Activated T-helper 1 cell treated with Interleukin-2 at 50 U/mL for 16 hours (primary cell): ENCODE measurements around the gene UGDH.
"Not testable (repeated sequence)": the region's sequence is repeated elsewhere in the genome, so short reads cannot be mapped to it uniquely, and the experiment has no call there.

Source experiments
- DNase-seq: peaks from one replicate; pipeline ENCODE4 v3.0.0-alpha.2; 2020; ENCODE audit warnings: low read depth

UGDH gene

DNA sequence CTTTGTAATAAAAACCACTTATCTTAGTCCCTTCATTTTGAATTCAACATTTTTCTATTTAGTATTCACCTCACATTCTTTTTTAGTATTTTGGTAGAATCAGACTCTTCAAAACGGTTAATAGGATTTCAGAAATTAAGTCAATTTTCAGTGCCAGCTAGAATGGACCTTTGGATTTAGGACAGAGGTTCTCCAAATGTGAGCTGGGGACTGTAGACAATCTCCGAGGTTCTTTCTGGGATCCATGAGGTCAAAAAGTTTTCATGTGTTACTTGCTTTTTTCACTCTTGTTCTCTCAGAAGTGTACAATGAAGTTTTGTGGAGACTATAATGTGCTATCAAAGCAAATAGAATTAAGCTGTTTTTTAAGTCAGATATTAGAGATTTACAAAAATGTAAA lies 2.3 kb upstream of the UGDH start:
- no peak for DNase-seq

DNA sequence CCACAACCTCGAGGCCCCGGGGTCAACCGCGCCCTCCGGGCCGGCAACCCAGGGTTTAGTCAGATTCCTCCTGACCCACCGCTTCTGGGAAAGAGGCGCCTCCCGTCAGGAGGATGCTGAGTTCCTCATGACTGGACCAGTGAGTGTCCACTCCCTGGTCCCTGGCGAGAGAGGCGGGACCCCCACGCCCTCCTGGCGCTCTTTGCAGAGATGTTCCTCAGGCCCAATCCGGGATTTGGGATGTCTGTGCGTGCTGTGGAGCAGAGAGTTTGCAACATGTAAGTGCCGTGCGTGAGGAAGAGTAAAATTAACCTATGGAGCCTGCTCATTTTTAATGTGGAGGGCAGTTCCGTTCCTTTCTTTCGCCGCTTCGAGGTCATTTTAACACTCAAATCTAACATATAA lies 824 bp upstream of the UGDH start:
- DNase-seq, result no peak

DNA sequence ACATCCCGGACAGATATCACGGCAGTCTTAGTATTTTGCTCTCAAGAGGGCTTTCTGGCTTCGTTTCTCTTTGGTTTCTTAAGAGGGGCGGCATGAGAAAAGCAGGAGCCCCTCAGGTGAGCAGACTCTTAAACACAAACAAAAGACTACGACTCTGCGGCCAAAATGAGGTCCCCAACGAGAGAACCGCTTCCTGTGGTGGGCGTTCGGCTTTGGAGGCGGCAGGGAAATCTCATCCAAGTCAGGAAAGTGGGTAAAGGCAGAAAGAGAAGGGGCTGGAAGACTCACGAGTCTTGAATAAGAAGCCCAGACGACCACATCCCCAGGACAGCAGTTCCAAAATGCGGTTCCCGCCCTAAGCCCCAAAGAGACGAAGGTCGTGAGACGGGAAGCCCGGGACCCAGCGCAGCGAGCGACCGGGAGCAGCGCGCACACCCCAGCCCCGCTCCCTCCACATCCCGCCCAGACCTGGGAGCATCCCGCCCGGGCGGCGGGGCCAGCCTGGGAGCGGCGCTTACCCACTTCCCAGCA lies 409 bp downstream of the UGDH start:
- DNase-seq, result no peak

DNA sequence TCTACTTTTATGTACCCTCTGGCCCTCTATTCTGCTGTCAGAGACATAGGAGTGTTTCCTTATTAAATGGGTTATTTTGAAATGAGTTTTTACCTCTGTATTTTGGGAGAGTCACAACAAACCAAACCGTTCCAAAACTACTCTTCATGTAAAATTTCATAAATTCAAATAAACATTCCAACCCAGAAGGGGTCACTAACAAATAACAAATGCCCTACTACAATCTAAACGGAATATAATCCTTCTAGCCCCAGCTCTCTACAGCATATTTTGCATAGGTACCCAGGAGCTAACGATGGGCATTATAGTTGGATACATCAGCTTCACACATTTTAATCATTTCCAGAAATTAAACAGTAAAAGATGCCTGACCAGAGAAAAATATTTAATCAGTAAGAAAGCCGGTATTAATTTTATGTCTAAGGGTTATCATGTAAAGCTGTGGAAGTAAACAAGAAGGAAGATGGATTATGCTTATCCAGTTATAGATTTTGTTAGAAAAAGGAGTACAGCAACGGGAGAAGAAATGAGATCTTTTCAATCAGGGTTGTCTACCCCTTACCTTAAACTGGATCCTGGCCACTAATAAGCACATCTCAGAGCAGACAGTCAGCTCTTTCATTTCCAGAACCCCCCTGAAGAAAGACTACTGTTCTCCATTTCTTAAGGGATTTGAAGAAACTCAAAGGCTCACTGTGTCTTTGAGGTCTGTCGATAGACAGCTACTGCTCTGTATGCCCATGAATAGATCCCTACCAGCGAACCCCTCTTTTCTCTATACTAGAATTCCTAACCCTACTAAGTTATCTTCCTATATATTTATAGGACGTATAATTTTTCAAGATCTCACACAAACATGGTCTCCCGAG lies 1.2 kb downstream of the UGDH start:
- no peak for DNase-seq

DNA sequence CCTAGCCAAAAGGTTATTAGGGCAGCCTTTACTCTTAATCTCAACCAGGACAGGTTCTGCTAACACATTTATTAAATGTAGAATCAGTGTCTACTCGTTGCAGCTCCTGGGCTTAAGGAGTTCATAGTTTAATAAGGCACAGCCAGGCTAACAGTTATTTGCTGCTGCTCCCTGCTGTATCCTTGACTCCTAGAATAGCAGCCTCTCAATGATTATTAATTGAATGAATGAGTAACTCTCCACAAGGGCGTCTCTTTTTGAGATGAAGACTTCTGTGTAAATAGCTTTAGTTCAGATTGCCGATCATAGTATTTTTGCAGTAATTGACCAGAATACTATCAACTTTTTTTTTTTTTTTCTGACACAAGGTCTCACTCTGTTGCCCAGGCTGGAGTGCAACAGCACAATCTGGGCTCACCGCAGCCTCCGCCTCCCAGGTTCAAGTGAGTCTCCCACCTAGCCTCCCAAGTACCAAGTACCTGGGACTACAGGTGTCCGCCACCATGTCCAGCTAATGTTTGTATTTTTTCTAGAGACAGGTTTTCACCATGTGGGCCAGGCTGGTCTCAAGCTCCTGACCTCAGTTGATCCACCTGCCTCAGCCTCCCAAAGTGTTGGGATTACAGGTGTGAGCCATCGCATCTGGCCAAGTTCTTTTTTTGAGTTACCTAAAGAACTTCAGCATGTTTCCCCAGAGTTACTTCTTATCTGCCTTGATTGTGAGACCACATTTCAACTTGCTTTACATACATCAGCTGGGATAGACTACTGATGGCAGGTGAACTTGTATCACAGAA lies 2.9 kb downstream of the UGDH start:
- DNase-seq, result no peak

DNA sequence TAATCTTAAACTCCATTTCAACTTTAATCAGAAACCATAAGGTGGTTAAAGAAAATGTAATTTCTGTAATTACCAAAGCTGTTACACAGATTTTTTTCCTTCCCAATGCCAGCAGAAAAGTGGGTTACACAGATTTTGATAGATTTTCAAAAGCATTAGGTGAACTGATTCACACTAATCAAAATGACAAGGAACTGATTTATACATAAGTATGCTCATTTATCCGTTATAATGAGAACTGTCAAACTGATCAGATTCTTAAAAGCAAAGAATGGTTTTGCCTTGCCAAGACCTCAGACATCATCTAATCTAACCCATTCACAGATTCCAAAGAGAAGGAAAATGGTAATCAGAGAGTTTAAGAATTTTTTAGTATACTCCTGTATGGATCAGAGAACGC lies 5.2 kb downstream of the UGDH start:
- no peak for DNase-seq

DNA sequence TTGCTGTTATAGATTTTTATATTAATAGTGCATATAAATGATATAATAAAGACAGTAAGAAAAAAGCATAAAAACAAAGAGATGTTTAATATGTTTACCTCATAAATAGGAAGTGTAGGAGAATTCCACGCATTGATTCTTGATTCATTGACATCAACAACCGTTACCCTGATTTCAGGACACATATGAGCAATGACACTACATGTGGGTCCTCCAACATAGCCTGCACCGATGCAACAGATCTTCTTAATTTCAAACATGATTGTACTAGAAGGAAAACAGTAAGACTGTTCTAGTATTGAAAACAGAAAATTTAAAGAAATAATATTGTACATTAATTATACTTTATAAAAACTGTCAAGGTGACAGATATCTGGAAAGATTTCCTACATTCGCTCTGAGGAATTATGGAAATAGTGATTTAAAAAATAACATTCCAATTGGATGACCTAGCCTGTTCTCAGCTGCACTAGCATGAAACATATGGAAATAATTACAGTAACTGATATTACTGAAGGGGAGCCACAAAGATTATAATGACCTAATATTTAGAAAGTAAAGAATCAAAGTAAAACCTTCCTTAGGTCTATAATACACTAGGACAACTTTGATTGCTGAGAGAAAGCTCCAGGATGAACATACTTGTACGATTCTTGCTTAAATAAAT lies 5.9 kb downstream of the UGDH start:
- no peak for DNase-seq

DNA sequence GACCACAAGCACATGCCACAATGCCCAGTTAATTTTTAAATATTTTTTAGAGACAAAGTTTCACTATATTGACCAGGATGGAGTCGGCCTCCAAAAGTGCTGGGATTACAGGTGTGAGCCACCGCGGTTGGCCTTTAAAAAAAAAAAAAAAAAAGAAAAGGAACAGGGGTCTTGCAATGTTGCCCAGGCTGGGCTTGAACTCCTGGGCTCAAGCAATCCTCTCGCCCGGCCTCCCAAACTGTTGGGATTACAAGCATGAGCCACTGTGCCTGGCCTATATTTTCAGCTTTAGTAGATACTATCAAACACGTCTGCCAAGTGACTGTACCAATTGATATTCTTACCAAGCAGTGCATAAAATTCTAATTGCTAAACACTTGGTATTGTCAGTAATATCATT lies 8.8 kb downstream of the UGDH start:
- DNase-seq, result no peak

DNA sequence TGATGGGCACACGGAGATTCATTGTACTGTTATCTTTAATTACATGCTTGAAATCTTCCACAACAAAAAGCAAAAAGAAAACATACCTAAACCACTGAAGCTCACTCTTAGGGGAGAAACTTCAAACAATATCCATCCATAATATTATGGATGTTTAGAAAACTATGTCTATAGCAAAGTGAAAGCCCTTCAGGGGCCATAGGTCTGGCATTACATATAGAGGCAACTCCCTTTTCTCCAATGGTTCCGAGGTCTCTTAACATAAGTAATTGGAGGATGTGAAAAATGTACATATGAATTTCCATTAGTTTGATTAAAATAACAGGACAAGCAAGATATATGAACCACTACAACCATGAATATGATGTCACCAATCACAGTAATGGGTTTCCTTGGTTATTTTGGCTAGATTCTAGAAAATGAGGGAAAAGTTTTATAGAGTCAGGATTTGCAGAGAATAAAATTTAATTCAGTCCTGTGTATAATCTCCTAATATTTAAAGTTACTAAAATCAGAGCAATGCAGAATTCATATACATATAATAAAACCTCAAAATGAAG lies 10.8 kb downstream of the UGDH start:
- DNase-seq, result no peak

DNA sequence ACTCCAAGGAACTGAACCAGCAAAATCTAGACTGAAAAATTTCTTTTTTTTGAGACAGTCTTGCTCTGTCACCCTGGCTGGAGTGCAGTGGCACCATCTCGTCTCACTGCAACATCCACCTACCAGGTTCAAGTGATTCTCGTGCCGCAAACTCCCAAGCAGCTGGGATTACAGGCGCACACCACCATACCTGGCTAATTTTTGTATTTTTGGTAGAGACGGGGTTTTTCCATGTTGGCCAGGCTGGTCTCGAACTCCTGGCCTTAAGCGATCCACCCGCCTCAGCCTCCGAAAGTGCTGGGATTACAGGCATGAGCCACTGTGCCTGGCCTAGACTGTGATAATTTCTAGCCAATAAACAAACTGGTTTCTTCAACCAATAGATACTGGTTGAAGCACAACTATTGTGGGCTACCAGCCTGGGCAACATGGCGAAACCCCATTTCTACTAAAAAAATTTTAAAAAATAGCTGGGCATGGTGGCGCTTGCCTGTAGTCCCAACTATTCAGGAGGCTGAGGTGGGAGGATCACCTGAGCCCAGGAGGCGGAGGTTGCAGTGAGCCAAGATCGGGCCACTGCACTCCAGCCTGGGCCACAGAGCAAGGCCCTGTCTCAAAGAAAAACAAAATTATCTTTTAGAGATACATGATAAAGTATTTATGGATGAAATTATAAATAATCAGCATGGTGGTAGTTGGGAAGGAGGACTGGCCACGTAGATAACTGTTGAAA lies 11.4 kb downstream of the UGDH start:
- not testable (repeated sequence) for DNase-seq

DNA sequence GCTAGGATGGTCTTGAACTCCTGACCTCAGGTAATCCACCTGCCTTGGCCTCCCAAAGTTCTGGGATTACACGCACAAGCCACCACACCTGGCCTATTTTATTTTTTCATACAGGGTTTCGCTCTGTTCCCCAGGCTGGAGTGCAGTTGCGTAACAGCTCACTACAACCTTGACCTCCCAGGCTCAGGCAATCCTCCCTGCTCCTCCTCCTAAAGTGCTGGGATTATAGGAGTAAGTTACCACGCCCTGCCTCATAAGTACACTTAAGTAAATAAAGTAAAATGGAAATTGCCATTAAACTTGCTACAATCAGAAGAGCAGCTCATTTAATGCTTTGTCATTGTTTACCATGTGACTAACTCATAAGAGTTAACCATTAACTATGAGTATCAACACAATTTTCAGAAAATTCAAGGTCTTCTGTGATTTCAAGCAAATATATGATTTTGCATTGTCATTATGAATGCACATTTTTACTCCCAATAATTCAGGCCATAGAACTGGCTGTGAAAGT lies 12.3 kb downstream of the UGDH start:
- DNase-seq, result no peak

DNA sequence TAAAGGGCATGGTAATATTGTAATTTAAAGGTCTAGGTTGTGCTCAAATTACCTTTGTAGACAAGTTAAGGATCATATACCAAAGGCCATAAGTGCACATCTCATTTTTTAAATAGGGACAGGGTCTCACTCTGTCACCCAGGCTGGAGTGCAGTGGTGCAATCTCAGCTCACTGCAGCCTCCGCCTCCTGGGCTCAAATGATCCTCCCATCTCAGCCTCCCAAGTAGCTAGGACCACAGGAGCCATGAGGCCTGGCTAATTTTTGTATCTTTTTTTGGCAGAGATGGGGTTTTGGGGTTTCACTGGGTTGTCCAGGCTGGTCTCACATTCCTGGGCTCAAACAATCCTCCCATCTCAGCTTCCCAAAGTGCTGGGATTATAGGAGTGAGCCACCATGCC lies 13.0 kb downstream of the UGDH start:
- not testable (repeated sequence) for DNase-seq

DNA sequence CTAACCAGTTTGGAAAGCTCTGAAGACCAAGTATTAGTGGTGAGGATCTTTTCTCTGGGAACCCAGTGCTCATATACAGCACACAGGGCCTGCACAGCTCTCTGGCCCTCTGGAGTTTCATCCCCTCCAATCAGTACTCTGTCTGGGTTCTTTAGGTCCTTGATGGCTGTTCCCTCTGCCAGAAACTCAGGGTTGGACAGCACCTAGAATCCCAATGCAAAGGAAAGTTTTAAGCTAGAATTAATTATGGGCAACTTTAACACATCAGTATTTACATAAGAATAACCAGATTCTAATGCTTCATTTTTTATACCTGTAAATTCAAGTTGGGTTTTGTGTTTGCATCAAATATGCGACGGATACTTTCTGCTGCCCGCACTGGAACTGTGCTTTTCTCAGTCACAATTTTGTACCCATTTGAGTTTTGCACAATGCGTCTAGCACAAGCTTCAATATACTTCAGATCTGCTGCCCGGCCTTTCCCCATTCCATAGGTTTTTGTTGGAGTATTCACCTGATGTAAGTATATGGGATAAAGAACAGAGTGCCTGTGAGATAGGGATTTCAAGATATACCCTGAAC lies 16.8 kb downstream of the UGDH start:
- no peak for DNase-seq

DNA sequence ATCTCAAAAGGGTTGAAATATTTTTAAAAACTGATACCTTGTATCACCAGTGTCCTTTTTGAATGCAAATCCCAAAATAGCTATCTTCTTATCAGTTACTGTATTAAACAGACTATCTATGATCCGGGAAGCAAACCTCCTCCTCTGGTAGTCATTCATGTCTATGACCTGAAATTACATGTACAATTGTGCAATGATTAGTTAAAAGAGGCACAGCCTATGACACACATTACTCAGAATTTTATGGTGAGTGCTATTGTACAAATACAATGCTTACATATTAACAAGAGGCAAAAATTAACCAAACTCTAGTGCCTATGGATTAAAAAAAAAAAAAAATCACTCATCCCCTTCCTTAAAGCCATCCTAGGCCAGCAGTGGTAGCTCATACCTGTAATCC lies 21.7 kb downstream of the UGDH start:
- DNase-seq, result no peak

DNA sequence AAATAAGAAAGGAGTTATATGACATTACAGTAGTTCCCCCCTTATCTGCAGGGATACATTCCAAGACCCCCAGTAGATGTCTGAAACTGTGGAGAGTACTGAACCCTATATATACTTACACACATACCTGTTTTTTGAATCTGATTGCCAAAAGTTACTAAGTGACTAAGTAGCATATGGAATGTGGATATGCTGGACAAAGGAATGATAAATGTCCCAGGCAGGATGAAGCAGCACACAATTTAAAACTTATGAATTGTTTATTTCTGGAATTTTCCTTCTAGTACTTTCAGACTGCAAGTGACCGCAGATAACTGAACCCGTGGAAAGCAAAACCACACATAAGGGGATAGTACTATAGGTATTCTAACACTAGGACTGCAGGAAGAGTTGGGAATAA lies 22.7 kb downstream of the UGDH start:
- DNase-seq, result no peak

DNA sequence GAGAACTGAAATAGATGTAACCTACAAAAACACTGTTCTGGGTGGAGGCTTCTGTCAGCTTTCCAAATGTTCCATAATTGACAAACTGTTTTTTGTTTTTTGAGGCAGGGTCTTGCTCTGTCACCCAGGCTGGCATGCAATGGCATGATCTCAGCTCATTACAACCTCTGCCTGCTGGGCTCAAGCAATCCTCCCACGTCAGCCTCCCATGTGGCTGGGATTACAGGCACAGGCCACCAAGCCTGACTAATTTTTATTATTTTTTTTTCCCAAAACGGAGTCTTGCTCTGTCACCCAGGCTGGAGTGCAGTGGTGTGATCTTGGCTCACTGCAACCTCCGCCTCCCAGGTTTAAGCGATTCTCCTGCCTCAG lies 24.6 kb downstream of the UGDH start:
- not testable (repeated sequence) for DNase-seq

DNA sequence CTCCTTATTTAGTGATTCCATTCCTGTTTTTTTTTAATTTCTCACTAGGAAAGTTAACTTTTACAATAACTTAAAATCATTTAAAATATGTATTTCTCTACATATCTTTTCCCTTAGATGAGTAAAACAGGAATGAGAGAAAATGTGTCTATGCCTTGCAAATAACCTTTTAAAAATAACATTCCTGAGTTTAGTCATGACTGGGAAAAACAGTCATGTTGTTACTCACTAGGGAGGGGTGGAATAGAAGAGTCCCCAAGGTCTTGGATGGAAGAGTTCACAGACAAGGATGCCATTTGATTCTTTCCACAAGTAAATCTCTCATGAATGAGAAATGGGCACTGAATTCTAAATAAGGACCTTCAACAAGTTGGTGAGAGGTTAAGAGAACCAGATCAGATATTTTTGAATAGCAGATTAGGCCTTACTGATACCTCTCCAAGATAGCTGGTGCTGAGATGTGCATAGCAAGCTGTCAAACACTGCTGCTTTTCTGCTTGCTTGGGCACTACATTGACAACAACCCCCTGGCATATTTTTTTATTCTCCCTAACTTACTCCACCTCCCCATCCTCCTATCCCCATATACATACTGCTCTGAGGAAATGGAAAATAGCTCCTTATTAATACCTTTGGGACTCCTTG lies 25.1 kb downstream of the UGDH start:
- DNase-seq, result no peak

DNA sequence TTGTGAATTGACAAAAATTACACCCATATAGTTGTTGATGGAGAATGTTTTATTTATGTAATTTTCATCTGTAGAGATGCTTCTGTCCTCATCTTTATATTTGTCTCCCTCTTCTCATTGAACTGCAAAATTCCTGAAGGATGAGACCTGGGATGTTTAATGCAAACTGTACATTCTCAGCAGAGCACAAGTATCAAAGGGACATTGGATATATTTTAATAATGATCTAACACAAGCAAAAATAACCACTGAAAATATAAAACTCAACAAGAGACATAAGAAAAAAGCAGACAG lies 28.6 kb downstream of the UGDH start:
- DNase-seq, result no peak

DNA sequence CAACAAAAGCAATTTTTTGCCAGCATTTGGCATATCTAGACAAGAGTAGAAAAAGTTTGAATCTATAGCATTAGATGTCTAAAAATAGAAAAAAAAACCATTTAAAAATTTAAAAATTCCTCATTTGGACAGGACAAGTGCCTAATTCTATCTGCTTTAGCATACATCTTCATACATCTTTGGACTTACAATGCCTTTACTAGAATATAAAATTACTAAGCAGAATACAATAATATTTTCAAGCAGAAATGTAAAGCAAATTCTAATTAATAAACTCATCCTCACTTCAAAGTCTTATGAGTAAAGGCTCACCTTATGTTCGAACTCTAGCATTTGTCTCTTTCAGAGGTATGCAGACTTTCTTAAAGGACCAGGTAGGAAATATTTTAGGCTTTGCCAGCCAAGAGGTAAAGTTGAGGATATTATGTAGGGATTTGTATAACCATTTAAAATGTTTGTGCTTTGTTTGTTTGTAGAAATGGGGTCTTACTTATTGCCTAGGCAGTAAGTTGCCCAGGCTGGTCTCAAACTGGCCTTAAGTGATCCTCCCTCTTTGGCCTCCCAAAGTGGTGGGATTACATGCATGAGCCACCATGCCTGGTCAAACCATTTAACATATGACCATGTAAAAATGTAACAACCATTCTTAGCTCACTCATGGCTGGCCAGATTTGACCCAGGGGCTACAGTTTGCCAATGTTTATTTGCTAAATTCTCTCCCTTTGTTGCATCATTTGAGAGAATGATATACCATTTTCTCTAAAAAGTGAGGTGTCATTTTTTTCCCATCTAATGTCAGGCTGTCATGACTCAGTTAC lies 29.1 kb downstream of the UGDH start:
- DNase-seq, result no peak
